Kasumi-1 (cell line): ENCODE results near the gene RIMS3.

Source experiments
- DNase-seq, 2 experiments: peaks; one replicate each; lab custom pipeline; 2025; lab: John Stamatoyannopoulos, UW

Gene RIMS3

GRCh38 chr1:40691538-40692428 lies 26.3 kb upstream of the RIMS3 start, which contains the start of gene NFYC:
NFYC (plus strand) TSS chr1:40691704; CDS start chr1:40738844, 47,140 bp downstream.
- peak; percentile 98 for DNase-seq

GRCh38 chr1:40690771-40691537 lies 25.5 kb upstream of the RIMS3 start:
- DNase-seq, result no peak

GRCh38 chr1:40689737-40690136 lies 24.3 kb upstream of the RIMS3 start:
- no peak for DNase-seq

GRCh38 chr1:40687661-40688060 lies 22.2 kb upstream of the RIMS3 start:
- DNase-seq, result no peak

GRCh38 chr1:40687059-40687458 lies 21.6 kb upstream of the RIMS3 start:
- DNase-seq, result no peak

GRCh38 chr1:40684669-40685068 lies 19.2 kb upstream of the RIMS3 start:
- DNase-seq, result peak; percentile 77

GRCh38 chr1:40679165-40679953 lies 13.9 kb upstream of the RIMS3 start:
- no peak for DNase-seq

- DNase-seq, result no peak
Observed at GRCh38 chr1:40676501-40676900, 11.0 kb upstream of the RIMS3 start.

GRCh38 chr1:40673452-40673851 lies 8.0 kb upstream of the RIMS3 start:
- DNase-seq, result no peak

- peak; percentile 80 for DNase-seq
Observed at GRCh38 chr1:40668769-40669525, 3.5 kb upstream of the RIMS3 start.

GRCh38 chr1:40664791-40665190 lies 691 bp downstream of the RIMS3 start:
- DNase-seq, result no peak

GRCh38 chr1:40664167-40664537 lies 1.3 kb downstream of the RIMS3 start:
- DNase-seq, result no peak

- DNase-seq, result no peak
Observed at GRCh38 chr1:40663324-40664166, 1.9 kb downstream of the RIMS3 start.

GRCh38 chr1:40662864-40663263 lies 2.6 kb downstream of the RIMS3 start:
- no peak for DNase-seq

GRCh38 chr1:40662151-40662550 lies 3.3 kb downstream of the RIMS3 start:
- no peak for DNase-seq

GRCh38 chr1:40661678-40662077 lies 3.8 kb downstream of the RIMS3 start:
- DNase-seq, result no peak

GRCh38 chr1:40659649-40659947 lies 5.9 kb downstream of the RIMS3 start:
- no peak for DNase-seq

- no peak for DNase-seq
Observed at GRCh38 chr1:40658751-40659648, 6.5 kb downstream of the RIMS3 start.

- DNase-seq, result no peak
Observed at GRCh38 chr1:40657046-40657445, 8.4 kb downstream of the RIMS3 start.
